Renal cortex interstitium (tissue), 15 donors: ENCODE data around the gene KIF14. TPM values are rescaled to one million over a fixed set of nuclear protein-coding genes. Genes with fewer than 3 reads are reported as not detected.

Experiments
- DNase-seq, 11 donors: peaks; one replicate each; pipeline ENCODE4 v3.0.0-alpha.2; 2013; ENCODE audit warnings: low read depth in 9 of 11, low spot score in 4 of 11; ENCODE audit errors: extremely low read depth in 1 of 11
- long read RNA-seq, 16 experiments: transcript quantifications; one replicate each; lab custom pipeline, GENCODE V29; 2026
- polyA plus RNA-seq, 3 donors: library from polyadenylated mRNA; unstranded; fragments of 120-200 nt; gene quantifications; one replicate each; pipeline ENCODE4 v1.2.1, GENCODE V29; 2013; ENCODE audit not compliant: insufficient read length in 3 of 3

Gene KIF14
- 1 to 10 TPM; 6.0 to 9.1 (median 7.9) TPM for polyA plus RNA-seq
- long read RNA-seq, donor 1: 0 reads
- long read RNA-seq, donor 2: 0 reads
- long read RNA-seq, donor 3: 0 reads
- long read RNA-seq, donor 4: 0 reads
- long read RNA-seq, donor 5: 0 reads
- long read RNA-seq, donor 6: 0 reads
- long read RNA-seq, donor 7: 0 reads
- long read RNA-seq, donor 8: 0 reads
- long read RNA-seq, donor 9: 0 reads
- long read RNA-seq, donor 10: 0 reads
- long read RNA-seq, donor 11: 0 reads
- long read RNA-seq, donor 12: 0 reads
- long read RNA-seq, donor 13: 0 reads
- long read RNA-seq, donor 14: 0 reads
- long read RNA-seq, donor 15: 0 reads
- long read RNA-seq, donor 16: 0 reads

GRCh38 chr1:200620273-200621131 lies at the start of gene KIF14:
Gene KIF14, minus strand, starts transcription at chr1:200620751. Its CDS starts 2,028 bp downstream, at chr1:200618723.
- peak; percentile 72 to 94 (median 90) for DNase-seq

- peak; percentile 86 to 96 (median 93) for DNase-seq
Measured at GRCh38 chr1:200669314-200670241, 49.0 kb upstream of the KIF14 start, which contains the start of gene DDX59. Gene DDX59, minus strand, starts transcription at chr1:200669907. Its CDS starts 3,167 bp downstream, at chr1:200666740.

- no peak for DNase-seq
Measured at GRCh38 chr1:200668514-200669313, 48.2 kb upstream of the KIF14 start.

GRCh38 chr1:200666309-200666708 lies 45.8 kb upstream of the KIF14 start:
- no peak for DNase-seq

- peak in 5 of 11 donors; percentile 13 to 38 (median 25) for DNase-seq
Measured at GRCh38 chr1:200665861-200666260, 45.3 kb upstream of the KIF14 start.

GRCh38 chr1:200660719-200661118 lies 40.2 kb upstream of the KIF14 start:
- DNase-seq: no peak

GRCh38 chr1:200659269-200659668 lies 38.7 kb upstream of the KIF14 start:
- no peak for DNase-seq

GRCh38 chr1:200658037-200658818 lies 37.7 kb upstream of the KIF14 start:
- no peak for DNase-seq

- no peak for DNase-seq
Measured at GRCh38 chr1:200654660-200655059, 34.1 kb upstream of the KIF14 start.

- DNase-seq: no peak
Measured at GRCh38 chr1:200653022-200653462, 32.5 kb upstream of the KIF14 start.

GRCh38 chr1:200652378-200652777 lies 31.8 kb upstream of the KIF14 start:
- no peak for DNase-seq

- no peak for DNase-seq
Measured at GRCh38 chr1:200646515-200646914, 26.0 kb upstream of the KIF14 start.

- no peak for DNase-seq
Measured at GRCh38 chr1:200644021-200644420, 23.5 kb upstream of the KIF14 start.

- DNase-seq: no peak
Measured at GRCh38 chr1:200642481-200642880, 21.9 kb upstream of the KIF14 start.

- DNase-seq: no peak
Measured at GRCh38 chr1:200640963-200641401, 20.4 kb upstream of the KIF14 start.

- DNase-seq: no peak
Measured at GRCh38 chr1:200640373-200640962, 19.9 kb upstream of the KIF14 start.

- DNase-seq: no peak
Measured at GRCh38 chr1:200638073-200638472, 17.5 kb upstream of the KIF14 start.
